Gastrocnemius medialis (tissue), 4 donors: ENCODE measurements around the gene PRIMPOL. TPM values are rescaled to one million over a fixed set of nuclear protein-coding genes. Genes with fewer than 3 reads are reported as not detected.

Experiments used
- ATAC-seq, 2 donors: fragments of 150-250 bp; one replicate each; pipeline ENCODE4 v1.9.1; 2016
- DNase-seq, 2 donors: peaks; one replicate each; pipeline ENCODE4 v3.0.0-alpha.2; 2019
- H3K27ac ChIP-seq, 4 donors: fragments of 200-600 bp; sonication (generic); 1 replicate in 1 of 4; 2 replicates in 3 of 4; pipeline ENCODE4 v1.5.1; 2016 to 2018; ENCODE audit warnings: mild to moderate bottlenecking in 2 of 4, moderate library complexity in 1 of 4
- H3K27me3 ChIP-seq, 3 donors: fragments of 200-600 bp; sonication (generic) in 2 of 3; 1 replicate in 1 of 3; 2 replicates in 2 of 3; pipeline versions ENCODE4 v1.5.1 to v1.6.0; 2016 to 2019; ENCODE audit warnings: mild to moderate bottlenecking in 1 of 3, moderate library complexity in 1 of 3
- H3K36me3 ChIP-seq, 2 donors: fragments of 200-600 bp; sonication (generic) in 1 of 2; one replicate each; pipeline ENCODE4 v1.5.1; 2017 to 2018
- H3K4me1 ChIP-seq, 2 donors: fragments of 200-600 bp; sonication (generic) in 1 of 2; one replicate each; pipeline ENCODE4 v1.5.1; 2016 to 2017; ENCODE audit warnings: mild to moderate bottlenecking in 2 of 2
- H3K4me3 ChIP-seq, 4 donors: fragments of 200-600 bp; sonication (generic) in 3 of 4; 1 replicate in 1 of 4; 2 replicates in 3 of 4; pipeline ENCODE4 v1.5.1; 2016 to 2019; ENCODE audit warnings: mild to moderate bottlenecking in 2 of 4
- H3K9me3 ChIP-seq, 3 donors: fragments of 200-600 bp; sonication (generic) in 2 of 3; 1 replicate in 1 of 3; 2 replicates in 2 of 3; pipeline ENCODE4 v1.5.1; 2016 to 2019
- CTCF ChIP-seq, 5 experiments: fragments of 450-650 bp in 3 of 5; fragments of 200-600 bp in 2 of 5; sonication (generic) in 2 of 5; IDR thresholded peaks in 4 of 5; conservative IDR thresholded peaks in 1 of 5; 1 replicate in 4 of 5; 2 replicates in 1 of 5; pipeline ENCODE4 v1.5.1; 2016 to 2019; ENCODE audit warnings: antibody characterized with exemption in 5 of 5, mild to moderate bottlenecking in 3 of 5, moderate library complexity in 3 of 5
- POLR2A ChIP-seq, 2 donors: fragments of 450-650 bp; IDR thresholded peaks; one replicate each; pipeline ENCODE4 v1.6.1; 2017; ENCODE audit warnings: antibody characterized with exemption in 2 of 2, mild to moderate bottlenecking in 2 of 2, moderate library complexity in 2 of 2
- in situ Hi-C, 4 donors: fragments of 200-750 bp; cut with MboI; loops; one replicate each; pipeline versions ENCODE4 v1.15.0 to v1.8.0; 2017; ENCODE audit warnings: low sequenced_read_pairs in 4 of 4
- intact Hi-C: fragments of 100-400 bp; cut with DNase I; formaldehyde crosslinking; loops from one replicate; pipeline ENCODE4 v1.15.1; 2023; ENCODE audit warnings: low total_unique reads
- total RNA-seq, 4 donors: library from RNA; depleted of rRNA; stranded (reverse); fragments of >200 nt; gene quantifications; one replicate each; pipeline versions ENCODE4 v1.1.0 to v1.2.3, GENCODE V29; 2016

Gene PRIMPOL
- total RNA-seq, 4 donors from 2014 or later, result 5.9 to 11.1 (median 10.7) TPM

- Histone ChIP-seq H3K27me3 (no peaks in the 10 kb centered on the region), H3K36me3 (peaks cover 0 to 25% of the 10 kb centered on the region in 2 donors), H3K4me1 (no peaks in the 10 kb centered on the region), H3K9me3 (no peaks in the 10 kb centered on the region), H3K4me3 (no peak overlapping the region), H3K27ac (no peak overlapping the region)
- DNase-seq (no peak), ATAC-seq (no peak)
- TF ChIP-seq POLR2A (IDR thresholded peaks at IDR 0.05) (no peak), CTCF (IDR thresholded peaks at IDR 0.05 in 4 of 5, conservative IDR thresholded peaks at IDR 0.05 in 1 of 5) (no peak)
- in situ Hi-C loops, result no loop called here
- intact Hi-C loops, result no loop called here
Measured at GRCh38 chr4:184695178-184695896, 45.8 kb downstream of the PRIMPOL start.

GRCh38 chr4:184697956-184698355, 48.4 kb downstream of the PRIMPOL start:
- in situ Hi-C loops, result no loop called here
- intact Hi-C loops, result no loop called here

GRCh38 chr4:184699941-184700340, 50.4 kb downstream of the PRIMPOL start:
- Histone ChIP-seq H3K4me3 (no peak overlapping the region), H3K27me3 (no peaks in the 10 kb centered on the region), H3K4me1 (no peaks in the 10 kb centered on the region), H3K27ac (no peak overlapping the region), H3K36me3 (peaks cover 0 to 8% of the 10 kb centered on the region in 2 donors), H3K9me3 (no peaks in the 10 kb centered on the region)
- ATAC-seq (no peak), DNase-seq (no peak)
- TF ChIP-seq POLR2A (IDR thresholded peaks at IDR 0.05) (no peak), CTCF (IDR thresholded peaks at IDR 0.05 in 4 of 5, conservative IDR thresholded peaks at IDR 0.05 in 1 of 5) (no peak)
- in situ Hi-C loops, result no loop called here
- intact Hi-C loops, result no loop called here

More at GRCh38 chr4:184697956-184698355, 48.4 kb downstream of the PRIMPOL start:
- DNase-seq, result no peak
- Histone ChIP-seq H3K36me3 (peaks cover 0 to 15% of the 10 kb centered on the region in 2 donors), H3K4me1 (no peaks in the 10 kb centered on the region), H3K27me3 (no peaks in the 10 kb centered on the region), H3K9me3 (no peaks in the 10 kb centered on the region), H3K27ac (no peak overlapping the region), H3K4me3 (no peak overlapping the region)
- no peak for TF ChIP-seq CTCF (IDR thresholded peaks at IDR 0.05 in 4 of 5, conservative IDR thresholded peaks at IDR 0.05 in 1 of 5)
- no peak for TF ChIP-seq POLR2A (IDR thresholded peaks at IDR 0.05)
- no peak for ATAC-seq

- H3K27ac ChIP-seq, result no peak overlapping the region
- H3K4me3 ChIP-seq, result no peak overlapping the region
- TF ChIP-seq CTCF (IDR thresholded peaks at IDR 0.05 in 4 of 5, conservative IDR thresholded peaks at IDR 0.05 in 1 of 5) (no peak), POLR2A (IDR thresholded peaks at IDR 0.05) (no peak)
- no peaks in the 10 kb centered on the region for H3K9me3 ChIP-seq
- H3K4me1 ChIP-seq, result no peaks in the 10 kb centered on the region
- in situ Hi-C loops (no loop called here), intact Hi-C loops (no loop called here)
- no peaks in the 10 kb centered on the region for H3K27me3 ChIP-seq
- ATAC-seq, result no peak
- H3K36me3 ChIP-seq, result no peaks in the 10 kb centered on the region
- no peak for DNase-seq
Measured at GRCh38 chr4:184702114-184702513, 52.6 kb downstream of the PRIMPOL start.
